Vagina (tissue), 2 donors: Measurements from ENCODE around the gene CIAO2B.
"Not testable (repeated sequence)": the region's sequence is repeated elsewhere in the genome, so short reads cannot be mapped to it uniquely, and the experiment has no call there.

Experiments
- CTCF ChIP-seq, 3 experiments: fragments of 450-650 bp in 2 of 3; fragments of 200-600 bp in 1 of 3; sonication (generic) in 1 of 3; IDR thresholded peaks; one replicate each; pipeline ENCODE4 v1.5.1; 2017 to 2019; ENCODE audit warnings: antibody characterized with exemption in 3 of 3, mild to moderate bottlenecking in 2 of 3, moderate library complexity in 2 of 3
- POLR2A ChIP-seq, 2 donors: fragments of 450-650 bp; IDR thresholded peaks; one replicate each; pipeline ENCODE4 v1.6.1; 2017; ENCODE audit warnings: antibody characterized with exemption in 2 of 2, mild to moderate bottlenecking in 2 of 2, moderate library complexity in 2 of 2
- POLR2AphosphoS5 ChIP-seq, 2 donors: sonication (generic); formaldehyde crosslinking; IDR thresholded peaks; one replicate each; pipeline ENCODE4 v1.9.0; 2017; ENCODE audit warnings: antibody characterized with exemption in 2 of 2, mild to moderate bottlenecking in 2 of 2, low read depth in 1 of 2; ENCODE audit not compliant: insufficient read depth in 1 of 2

- TF ChIP-seq CTCF (IDR thresholded peaks at IDR 0.05); POLR2AphosphoS5 (IDR thresholded peaks at IDR 0.05; ENCODE audit: insufficient read depth in 1 of 2, low read depth in 1 of 2); POLR2A (IDR thresholded peaks at IDR 0.05): not testable (repeated sequence)
These were observed 21.4 kb upstream of the CIAO2B start for GRCh38 chr16:66955363-66956153.
